Measurements from ENCODE around the gene IGF2BP3.
"Not testable (repeated sequence)": the region's sequence is repeated elsewhere in the genome, so short reads cannot be mapped to it uniquely, and the experiment has no call there.

IGF2BP3 gene

GRCh38 chr7:23336799-23337283, 133.4 kb downstream of the IGF2BP3 start:
- DNase-seq, result no peak

GRCh38 chr7:23336086-23336485, 134.2 kb downstream of the IGF2BP3 start:
- no peak for DNase-seq

- DNase-seq, result no peak
Measured at GRCh38 chr7:23335621-23336020, 134.7 kb downstream of the IGF2BP3 start.

GRCh38 chr7:23335136-23335535, 135.2 kb downstream of the IGF2BP3 start:
- no peak for DNase-seq

GRCh38 chr7:23334482-23335056, 135.7 kb downstream of the IGF2BP3 start:
- DNase-seq, result peak; percentile 38

GRCh38 chr7:23333671-23334246, 136.5 kb downstream of the IGF2BP3 start:
- DNase-seq, result no peak

- no peak for DNase-seq
Measured at GRCh38 chr7:23332910-23333612, 137.2 kb downstream of the IGF2BP3 start.

GRCh38 chr7:23332193-23332592, 138.1 kb downstream of the IGF2BP3 start:
- no peak for DNase-seq

GRCh38 chr7:23331132-23331531, 139.2 kb downstream of the IGF2BP3 start:
- DNase-seq, result no peak

GRCh38 chr7:23315366-23315765, 154.9 kb downstream of the IGF2BP3 start:
- no peak for DNase-seq

- DNase-seq, result not testable (repeated sequence)
Measured at GRCh38 chr7:23312141-23312540, 158.2 kb downstream of the IGF2BP3 start.

GRCh38 chr7:23308754-23309153, 161.5 kb downstream of the IGF2BP3 start:
- DNase-seq, result no peak

GRCh38 chr7:23306936-23307521, 163.3 kb downstream of the IGF2BP3 start:
- no peak for DNase-seq

- DNase-seq, result no peak
Measured at GRCh38 chr7:23299770-23300300, 170.5 kb downstream of the IGF2BP3 start.

- peak; percentile 97 for DNase-seq
Measured at GRCh38 chr7:23298885-23299769, 171.2 kb downstream of the IGF2BP3 start, which contains the start of gene MALSU1. TSS of gene MALSU1 (plus strand) at chr7:23299339. CDS start at chr7:23299353, 14 bp downstream.

- DNase-seq, result no peak
Measured at GRCh38 chr7:23298141-23298881, 172.0 kb downstream of the IGF2BP3 start.

GRCh38 chr7:23295401-23295697, 174.9 kb downstream of the IGF2BP3 start:
- no peak for DNase-seq

- no peak for DNase-seq
Measured at GRCh38 chr7:23294549-23295400, 175.5 kb downstream of the IGF2BP3 start.

GRCh38 chr7:23293500-23294073, 176.7 kb downstream of the IGF2BP3 start:
- no peak for DNase-seq

- DNase-seq, result no peak
Measured at GRCh38 chr7:23292623-23293022, 177.7 kb downstream of the IGF2BP3 start.

Measured in NCI-H1105 (cell line).